K562 (cell line): ENCODE data around the gene FBN1. TPM values are rescaled to one million over a fixed set of nuclear protein-coding genes. Genes with fewer than 3 reads are reported as not detected.

Experiments used
- CREB1 ChIP-seq, 2 experiments: sonication (generic) in 1 of 2; formaldehyde crosslinking in 1 of 2; IDR thresholded peaks; 2 replicates each; pipeline versions ENCODE4 v1.6.1 to v1.8.0; 2012 to 2022; ENCODE audit warnings: inconsistent platforms in 1 of 2, mild to moderate bottlenecking in 1 of 2, missing genetic modification reagents in 1 of 2, moderate library complexity in 1 of 2
- MAZ ChIP-seq, 2 experiments: fragments of 450-650 bp in 1 of 2; sonication (generic) in 1 of 2; formaldehyde crosslinking; IDR thresholded peaks in 1 of 2; conservative IDR thresholded peaks in 1 of 2; 2 replicates each; pipeline versions ENCODE4 v1.4.0 to v1.5.0; 2020; ENCODE audit warnings: mild to moderate bottlenecking in 1 of 2, missing genetic modification reagents in 1 of 2
- MTA1 ChIP-seq: fragments of 450-650 bp; IDR thresholded peaks from 2 replicates; pipeline ENCODE4 v1.6.1; 2017; ENCODE audit warnings: borderline replicate concordance
- PPARD ChIP-seq: fragments of 250-450 bp; sonication (Bioruptor Pico); IDR thresholded peaks from 2 replicates; pipeline ENCODE4 v1.8.0; 2022; ENCODE audit warnings: inconsistent platforms, mild to moderate bottlenecking, moderate library complexity
- SP2 ChIP-seq: IDR thresholded peaks from 2 replicates; pipeline ENCODE4 v1.6.1; 2011; ENCODE audit warnings: mild to moderate bottlenecking, low read depth, low read length, moderate library complexity; ENCODE audit not compliant: poor library complexity, severe bottlenecking; ENCODE audit errors: extremely low read depth
- ZC3H8 ChIP-seq: fragments of 450-650 bp; IDR thresholded peaks from 2 replicates; pipeline ENCODE4 v1.6.1; 2017
- ZNF224 ChIP-seq: sonication (generic); formaldehyde crosslinking; IDR thresholded peaks from 2 replicates; pipeline ENCODE4 v1.8.0; 2022; ENCODE audit warnings: mild to moderate bottlenecking, missing genetic modification reagents
- ZNF232 ChIP-seq: sonication (generic); formaldehyde crosslinking; IDR thresholded peaks from 2 replicates; pipeline ENCODE4 v1.8.0; 2022; ENCODE audit warnings: mild to moderate bottlenecking, missing genetic modification reagents
- ZNF695 ChIP-seq: fragments of 450-650 bp; formaldehyde crosslinking; IDR thresholded peaks from 2 replicates; pipeline ENCODE4 v1.4.0; 2020; ENCODE audit warnings: mild to moderate bottlenecking, moderate library complexity
- polyA plus RNA-seq, 8 experiments: library from polyadenylated mRNA; depleted of rRNA in 4 of 8; stranded (reverse) in 5 of 8; unstranded in 3 of 8; fragments of >200 nt; fragmentation: Nextera tagmentation in 2 of 8; fragmentation: Illumina TruSeq in 1 of 8; extraction: Ambion mirVana in 2 of 8; extraction: Trizol in 1 of 8; gene quantifications; 2 replicates each; pipeline versions ENCODE4 v1.2.1 to v1.2.3, GENCODE V29; 2011 to 2014; ENCODE audit warnings: inconsistent platforms in 1 of 8, missing spikeins in 1 of 8
- total RNA-seq, 7 experiments: library from RNA; depleted of rRNA in 6 of 7; stranded (reverse); fragments of >200 nt in 6 of 7; fragmentation: Illumina TruSeq in 2 of 7; extraction: Trizol in 2 of 7; gene quantifications; 2 replicates each; pipeline versions ENCODE4 v1.2.1 to v1.2.3, GENCODE V29; 2011 to 2021; ENCODE audit warnings: low replicate concordance in 1 of 7
- TF ChIP-seq, protein P1 (sequence below): fragments of 450-650 bp; formaldehyde crosslinking; IDR thresholded peaks from 2 replicates; pipeline ENCODE4 v1.4.0; 2020; ENCODE audit warnings: mild to moderate bottlenecking, mixed read lengths
- TF ChIP-seq, protein P2 (sequence below): sonication (generic); formaldehyde crosslinking; IDR thresholded peaks from 2 replicates; pipeline ENCODE4 v1.8.0; 2022; ENCODE audit warnings: mild to moderate bottlenecking, missing genetic modification reagents
- TF ChIP-seq, protein P3 (sequence below), 2 experiments: fragments of 450-650 bp; IDR thresholded peaks; 2 replicates each; pipeline ENCODE4 v1.6.1; 2016; ENCODE audit warnings: mild to moderate bottlenecking in 2 of 2, borderline replicate concordance in 1 of 2, low read depth in 1 of 2, moderate library complexity in 1 of 2
- TF ChIP-seq, protein P4 (sequence below): fragments of 200-800 bp; sonication (Bioruptor generic); IDR thresholded peaks from 2 replicates; pipeline ENCODE4 v1.6.1; 2017; ENCODE audit warnings: missing genetic modification characterization, missing compliant biosample characterization

The FBN1 gene
- total and polyA plus RNA-seq, 9 of the 15 experiments (the other 6 are each of a cell fraction or from before 2014, with no cell fraction given), result 0.15 to 1.2 (median 0.60) TPM

DNA sequence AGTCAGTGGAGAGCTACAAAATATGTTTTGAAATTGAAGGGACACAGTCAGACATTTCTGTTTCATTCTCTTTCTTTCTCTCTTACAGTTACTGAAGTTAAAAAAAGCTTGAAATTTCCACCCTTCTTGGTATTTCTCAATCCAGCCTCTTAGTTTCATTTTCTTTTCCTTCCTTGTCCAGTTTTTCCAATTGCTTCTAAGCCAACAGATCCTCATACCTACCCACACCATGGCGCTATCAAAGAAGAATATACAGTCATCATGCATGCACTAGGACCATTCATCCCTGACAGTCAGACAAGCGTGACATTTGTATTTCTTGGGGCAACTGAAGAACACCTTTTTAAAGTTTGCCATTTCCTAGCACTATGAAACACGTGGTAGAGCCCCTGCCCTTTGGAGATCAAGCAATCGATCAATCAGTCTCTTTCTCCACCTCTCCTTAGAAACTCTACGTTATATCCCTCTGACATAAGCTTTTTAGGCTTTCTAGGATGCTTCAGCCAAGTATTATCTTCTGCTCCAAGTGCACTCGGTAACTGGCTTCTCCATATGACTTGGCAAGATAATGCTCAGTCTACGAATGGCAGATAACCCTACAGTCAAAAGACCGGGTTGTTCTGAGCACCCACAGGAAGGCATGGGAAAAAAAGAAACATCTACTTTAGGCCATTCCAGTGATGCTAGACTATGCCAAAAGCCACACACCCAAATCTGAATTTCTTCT is 65.4 kb downstream of the FBN1 start (continued):
- TF ChIP-seq, protein P1, sequence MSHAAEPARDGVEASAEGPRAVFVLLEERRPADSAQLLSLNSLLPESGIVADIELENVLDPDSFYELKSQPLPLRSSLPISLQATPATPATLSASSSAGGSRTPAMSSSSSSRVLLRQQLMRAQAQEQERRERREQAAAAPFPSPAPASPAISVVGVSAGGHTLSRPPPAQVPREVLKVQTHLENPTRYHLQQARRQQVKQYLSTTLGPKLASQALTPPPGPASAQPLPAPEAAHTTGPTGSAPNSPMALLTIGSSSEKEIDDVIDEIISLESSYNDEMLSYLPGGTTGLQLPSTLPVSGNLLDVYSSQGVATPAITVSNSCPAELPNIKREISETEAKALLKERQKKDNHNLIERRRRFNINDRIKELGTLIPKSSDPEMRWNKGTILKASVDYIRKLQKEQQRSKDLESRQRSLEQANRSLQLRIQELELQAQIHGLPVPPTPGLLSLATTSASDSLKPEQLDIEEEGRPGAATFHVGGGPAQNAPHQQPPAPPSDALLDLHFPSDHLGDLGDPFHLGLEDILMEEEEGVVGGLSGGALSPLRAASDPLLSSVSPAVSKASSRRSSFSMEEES (CRISPR knock-in tag), result no peak
- TF ChIP-seq, protein P2, sequence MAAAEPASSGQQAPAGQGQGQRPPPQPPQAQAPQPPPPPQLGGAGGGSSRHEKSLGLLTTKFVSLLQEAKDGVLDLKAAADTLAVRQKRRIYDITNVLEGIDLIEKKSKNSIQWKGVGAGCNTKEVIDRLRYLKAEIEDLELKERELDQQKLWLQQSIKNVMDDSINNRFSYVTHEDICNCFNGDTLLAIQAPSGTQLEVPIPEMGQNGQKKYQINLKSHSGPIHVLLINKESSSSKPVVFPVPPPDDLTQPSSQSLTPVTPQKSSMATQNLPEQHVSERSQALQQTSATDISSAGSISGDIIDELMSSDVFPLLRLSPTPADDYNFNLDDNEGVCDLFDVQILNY (CRISPR knock-in tag), result no peak
- TF ChIP-seq ZNF232 (CRISPR knock-in tag) (no peak), MTA1 (no peak), CREB1 (IDR thresholded peaks at IDR 0.05) (no peak; the same call in 1 of the 2 replicates), CREB1 (CRISPR knock-in tag; IDR thresholded peaks at IDR 0.05) (no peak), ZNF695 (CRISPR knock-in tag) (no peak), ZC3H8 (no peak), MAZ (CRISPR knock-in tag; conservative IDR thresholded peaks at IDR 0.05 in 1 of 2, IDR thresholded peaks at IDR 0.05 in 1 of 2) (no peak; a peak in 1 of 4 replicates), ZNF224 (no peak), SP2 (no peak), PPARD (CRISPR knock-in tag) (no peak)
- TF ChIP-seq, protein P3, sequence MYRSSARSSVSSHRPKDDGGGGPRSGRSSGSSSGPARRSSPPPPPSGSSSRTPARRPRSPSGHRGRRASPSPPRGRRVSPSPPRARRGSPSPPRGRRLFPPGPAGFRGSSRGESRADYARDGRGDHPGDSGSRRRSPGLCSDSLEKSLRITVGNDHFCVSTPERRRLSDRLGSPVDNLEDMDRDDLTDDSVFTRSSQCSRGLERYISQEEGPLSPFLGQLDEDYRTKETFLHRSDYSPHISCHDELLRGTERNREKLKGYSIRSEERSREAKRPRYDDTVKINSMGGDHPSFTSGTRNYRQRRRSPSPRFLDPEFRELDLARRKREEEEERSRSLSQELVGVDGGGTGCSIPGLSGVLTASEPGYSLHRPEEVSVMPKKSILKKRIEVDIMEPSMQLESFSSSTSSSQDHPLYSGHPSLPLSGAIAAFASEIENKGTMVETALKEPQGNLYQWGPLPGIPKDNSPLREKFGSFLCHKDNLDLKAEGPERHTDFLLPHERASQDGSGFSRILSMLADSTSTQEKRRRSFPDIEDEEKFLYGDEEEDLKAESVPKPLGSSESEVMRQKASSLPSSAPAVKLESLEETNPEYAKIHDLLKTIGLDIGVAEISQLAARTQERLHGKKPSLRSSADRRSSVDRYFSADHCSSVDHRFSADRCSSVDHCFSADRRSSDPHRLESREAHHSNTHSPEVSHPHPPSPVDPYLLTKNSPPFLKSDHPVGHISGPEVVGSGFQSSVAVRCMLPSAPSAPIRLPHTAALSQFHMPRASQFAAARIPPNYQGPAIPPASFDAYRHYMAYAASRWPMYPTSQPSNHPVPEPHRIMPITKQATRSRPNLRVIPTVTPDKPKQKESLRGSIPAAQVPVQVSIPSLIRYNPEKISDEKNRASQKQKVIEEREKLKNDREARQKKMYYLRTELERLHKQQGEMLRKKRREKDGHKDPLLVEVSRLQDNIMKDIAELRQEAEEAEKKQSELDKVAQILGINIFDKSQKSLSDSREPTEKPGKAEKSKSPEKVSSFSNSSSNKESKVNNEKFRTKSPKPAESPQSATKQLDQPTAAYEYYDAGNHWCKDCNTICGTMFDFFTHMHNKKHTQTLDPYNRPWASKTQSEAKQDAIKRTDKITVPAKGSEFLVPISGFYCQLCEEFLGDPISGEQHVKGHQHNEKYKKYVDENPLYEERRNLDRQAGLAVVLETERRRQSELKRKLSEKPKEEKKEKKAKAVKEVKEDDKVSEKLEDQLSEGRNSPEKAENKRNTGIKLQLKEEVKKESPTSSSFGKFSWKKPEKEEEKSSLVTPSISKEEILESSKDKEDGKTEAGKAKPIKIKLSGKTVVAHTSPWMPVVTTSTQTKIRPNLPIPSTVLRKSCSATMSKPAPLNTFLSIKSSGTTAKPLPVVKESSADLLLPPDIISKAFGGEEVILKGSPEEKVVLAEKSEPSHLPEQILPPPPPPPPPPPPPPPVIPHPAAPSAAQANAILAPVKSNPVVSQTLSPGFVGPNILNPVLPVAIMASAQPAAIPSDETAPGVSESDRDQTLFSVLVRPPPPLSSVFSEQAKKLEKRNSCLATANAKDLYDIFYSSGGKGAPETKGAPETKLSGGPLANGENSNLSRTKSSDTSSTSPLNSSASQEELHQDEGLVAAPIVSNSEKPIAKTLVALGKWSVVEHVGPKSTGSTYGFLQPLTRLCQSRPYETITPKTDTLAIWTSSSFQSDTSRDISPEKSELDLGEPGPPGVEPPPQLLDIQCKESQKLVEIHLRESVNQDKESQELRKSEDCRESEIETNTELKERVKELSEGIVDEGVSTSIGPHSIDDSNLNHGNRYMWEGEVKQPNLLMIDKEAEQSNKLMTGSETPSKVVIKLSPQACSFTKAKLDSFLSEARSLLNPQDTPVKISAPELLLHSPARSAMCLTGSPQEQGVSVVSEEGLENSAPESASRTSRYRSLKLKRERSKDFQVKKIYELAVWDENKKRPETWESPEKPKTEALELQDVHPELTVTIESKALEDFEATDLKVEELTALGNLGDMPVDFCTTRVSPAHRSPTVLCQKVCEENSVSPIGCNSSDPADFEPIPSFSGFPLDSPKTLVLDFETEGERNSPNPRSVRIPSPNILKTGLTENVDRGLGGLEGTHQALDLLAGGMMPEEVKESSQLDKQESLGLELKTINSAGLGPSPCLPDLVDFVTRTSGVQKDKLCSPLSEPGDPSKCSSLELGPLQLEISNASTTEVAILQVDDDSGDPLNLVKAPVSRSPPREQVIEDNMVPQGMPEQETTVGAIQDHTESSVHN (IDR thresholded peaks at IDR 0.05; ENCODE audit: borderline replicate concordance in 1 of 2, low read depth in 1 of 2), result no peak
- TF ChIP-seq, protein P4, sequence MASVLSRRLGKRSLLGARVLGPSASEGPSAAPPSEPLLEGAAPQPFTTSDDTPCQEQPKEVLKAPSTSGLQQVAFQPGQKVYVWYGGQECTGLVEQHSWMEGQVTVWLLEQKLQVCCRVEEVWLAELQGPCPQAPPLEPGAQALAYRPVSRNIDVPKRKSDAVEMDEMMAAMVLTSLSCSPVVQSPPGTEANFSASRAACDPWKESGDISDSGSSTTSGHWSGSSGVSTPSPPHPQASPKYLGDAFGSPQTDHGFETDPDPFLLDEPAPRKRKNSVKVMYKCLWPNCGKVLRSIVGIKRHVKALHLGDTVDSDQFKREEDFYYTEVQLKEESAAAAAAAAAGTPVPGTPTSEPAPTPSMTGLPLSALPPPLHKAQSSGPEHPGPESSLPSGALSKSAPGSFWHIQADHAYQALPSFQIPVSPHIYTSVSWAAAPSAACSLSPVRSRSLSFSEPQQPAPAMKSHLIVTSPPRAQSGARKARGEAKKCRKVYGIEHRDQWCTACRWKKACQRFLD (CRISPR knock-in tag), result peak; percentile 80; the same call in 1 of the 2 replicates
